ENCODE measurements around the gene WWOX.

The WWOX gene

GRCh38 chr16:79171931-79172705 lies 1072.7 kb downstream of the WWOX start:
- no peak for DNase-seq

DNA sequence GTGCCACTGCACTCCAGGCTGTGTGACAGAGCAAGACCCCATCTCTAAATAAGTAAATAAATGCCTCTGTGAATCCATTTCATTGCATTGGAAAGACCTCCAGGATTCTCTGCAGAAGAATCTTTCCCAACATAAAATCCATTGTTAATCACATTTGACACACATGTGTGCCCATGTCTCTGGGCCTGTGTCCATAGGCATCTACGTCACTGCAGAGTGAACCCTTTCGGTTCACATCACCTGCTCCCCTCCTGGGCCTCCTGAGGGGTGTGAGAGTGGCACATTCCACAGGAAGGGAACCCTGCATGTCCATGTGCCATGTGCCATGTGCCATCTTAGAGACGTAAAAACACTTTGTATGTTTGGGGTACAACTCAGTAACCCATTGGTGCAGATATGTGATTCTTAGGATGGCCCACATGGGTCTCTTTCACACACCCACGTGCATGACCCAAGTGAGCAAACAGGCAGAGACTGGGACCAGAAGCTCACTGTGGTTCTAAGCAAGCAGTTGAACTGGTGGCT lies 1073.6 kb downstream of the WWOX start:
- no peak for DNase-seq

DNA sequence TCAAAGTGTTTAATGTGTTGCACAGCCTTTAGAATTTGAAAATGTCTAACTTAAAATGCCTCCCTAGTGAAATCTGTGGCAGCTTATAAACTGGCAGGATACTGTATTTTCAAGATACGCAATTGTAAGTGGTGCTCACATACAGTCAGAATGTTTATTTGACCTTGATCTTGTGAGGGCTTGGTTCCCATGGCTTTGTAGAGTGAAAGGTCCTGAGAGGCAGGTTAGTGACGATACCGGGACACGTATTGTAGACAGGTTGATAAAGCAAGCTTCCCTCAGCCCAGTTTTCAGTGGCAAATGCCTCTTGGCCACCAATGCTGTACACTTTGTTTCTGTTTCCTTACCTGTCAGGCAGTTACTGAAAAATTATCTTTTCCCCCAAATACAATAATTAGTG lies 1074.5 kb downstream of the WWOX start:
- no peak for DNase-seq

- DNase-seq, result no peak
Observed at GRCh38 chr16:79175286-79176057, 1076.0 kb downstream of the WWOX start.

GRCh38 chr16:79177018-79177417 lies 1077.6 kb downstream of the WWOX start:
- no peak for DNase-seq

DNA sequence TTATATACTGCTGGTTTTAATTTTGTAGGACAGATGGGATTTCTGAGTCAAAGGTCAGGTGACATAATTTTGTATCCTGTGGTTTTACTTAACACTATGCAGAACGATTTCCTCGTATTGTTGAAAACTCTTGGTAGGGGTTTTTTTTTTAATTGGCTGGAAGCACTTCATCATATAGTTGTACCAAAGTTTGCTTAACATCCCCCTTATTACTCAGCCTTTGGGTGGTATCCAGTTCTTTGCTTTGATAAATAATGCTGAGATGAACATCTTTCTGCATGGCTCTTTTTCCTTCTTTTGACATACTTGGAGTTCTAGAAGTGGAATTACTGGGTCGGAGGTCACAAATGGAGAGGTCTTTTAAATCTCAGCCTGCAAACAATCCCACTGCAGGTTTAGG lies 1082.0 kb downstream of the WWOX start:
- no peak for DNase-seq

DNA sequence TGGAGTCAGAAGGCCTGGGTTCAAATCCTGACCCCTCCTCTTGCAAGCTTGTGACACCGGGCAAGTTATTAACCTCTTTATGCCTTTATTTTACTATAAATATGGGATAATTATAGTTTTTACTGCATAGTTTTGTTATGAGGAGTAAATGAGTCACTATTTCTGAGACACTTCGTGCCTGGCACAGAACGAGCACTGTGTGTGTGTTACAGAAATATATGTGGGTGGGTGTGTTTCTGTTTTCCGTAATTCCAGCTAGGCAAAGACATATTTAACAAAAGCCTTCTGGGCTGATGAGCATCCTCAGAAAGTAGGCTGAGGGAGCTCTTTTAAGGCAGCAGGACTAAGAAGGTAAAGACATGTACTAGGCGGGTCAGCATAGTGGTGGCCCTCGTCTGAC lies 1083.2 kb downstream of the WWOX start:
- no peak for DNase-seq

DNA sequence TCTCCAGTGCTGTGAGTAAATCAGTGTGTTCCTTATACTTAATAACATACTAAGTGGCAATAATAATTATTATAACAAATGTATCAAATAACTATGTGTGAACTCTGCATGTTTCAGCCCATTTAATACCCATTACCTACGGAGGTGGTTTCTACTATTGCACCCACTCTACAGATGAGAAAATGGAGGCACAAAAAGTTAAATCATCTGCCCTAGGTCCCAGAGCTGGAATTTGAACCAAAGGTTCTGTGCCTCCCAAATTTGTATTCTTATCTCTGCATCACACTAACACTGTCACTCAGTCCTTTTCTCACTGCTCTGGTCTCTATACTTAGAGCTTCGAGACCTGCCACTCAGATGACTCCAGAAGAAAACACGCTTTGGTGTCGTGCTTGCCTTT lies 1084.1 kb downstream of the WWOX start:
- DNase-seq, result no peak

DNA sequence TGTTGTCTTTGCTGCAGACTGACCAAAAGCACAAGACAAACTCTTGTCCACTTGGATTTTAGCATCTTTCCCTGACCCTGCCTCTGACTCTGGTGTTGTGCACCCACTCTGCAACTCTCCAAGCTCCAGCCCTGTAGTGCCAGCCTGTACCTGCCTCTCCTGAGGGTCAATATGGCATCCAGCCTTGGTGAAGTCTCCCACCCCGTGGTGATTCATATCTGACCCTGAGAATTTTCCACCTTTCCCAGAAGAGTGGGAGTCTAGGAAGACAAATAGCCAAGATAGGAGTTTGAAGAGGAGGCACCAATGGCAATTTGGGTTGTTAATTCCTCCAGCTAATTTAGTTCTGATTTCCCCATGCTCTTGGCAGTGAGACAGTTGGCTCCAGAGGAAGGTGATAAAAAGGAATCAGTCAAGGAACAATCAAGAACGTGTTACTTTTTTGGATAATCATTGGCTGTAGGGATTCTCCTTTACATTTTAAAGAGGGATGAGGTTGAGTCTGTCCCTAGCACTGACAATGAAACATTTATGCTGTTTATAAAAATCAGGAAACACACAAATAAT lies 1085.1 kb downstream of the WWOX start:
- no peak for DNase-seq

DNA sequence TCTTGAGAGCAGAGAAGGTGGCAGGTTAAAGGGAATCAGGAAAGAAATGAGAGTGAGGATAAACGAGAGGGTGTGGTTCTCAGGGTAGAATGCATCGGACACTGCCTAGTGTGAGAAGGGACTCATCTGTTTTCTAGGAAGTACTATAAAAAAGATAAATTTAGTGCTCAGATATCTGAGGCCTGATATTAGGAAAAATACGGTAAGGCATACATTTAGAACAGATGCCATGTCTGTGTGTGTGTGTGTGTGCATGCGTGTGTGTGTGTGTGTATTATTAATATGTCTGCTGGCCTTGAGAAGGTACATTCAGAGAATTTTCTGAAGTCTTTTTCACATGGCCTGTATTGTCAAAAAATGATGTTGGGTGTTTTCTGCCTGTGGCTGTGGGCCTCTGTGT lies 1086.3 kb downstream of the WWOX start:
- DNase-seq, result no peak

- no peak for DNase-seq
Observed at GRCh38 chr16:79186196-79186595, 1086.7 kb downstream of the WWOX start.

DNA sequence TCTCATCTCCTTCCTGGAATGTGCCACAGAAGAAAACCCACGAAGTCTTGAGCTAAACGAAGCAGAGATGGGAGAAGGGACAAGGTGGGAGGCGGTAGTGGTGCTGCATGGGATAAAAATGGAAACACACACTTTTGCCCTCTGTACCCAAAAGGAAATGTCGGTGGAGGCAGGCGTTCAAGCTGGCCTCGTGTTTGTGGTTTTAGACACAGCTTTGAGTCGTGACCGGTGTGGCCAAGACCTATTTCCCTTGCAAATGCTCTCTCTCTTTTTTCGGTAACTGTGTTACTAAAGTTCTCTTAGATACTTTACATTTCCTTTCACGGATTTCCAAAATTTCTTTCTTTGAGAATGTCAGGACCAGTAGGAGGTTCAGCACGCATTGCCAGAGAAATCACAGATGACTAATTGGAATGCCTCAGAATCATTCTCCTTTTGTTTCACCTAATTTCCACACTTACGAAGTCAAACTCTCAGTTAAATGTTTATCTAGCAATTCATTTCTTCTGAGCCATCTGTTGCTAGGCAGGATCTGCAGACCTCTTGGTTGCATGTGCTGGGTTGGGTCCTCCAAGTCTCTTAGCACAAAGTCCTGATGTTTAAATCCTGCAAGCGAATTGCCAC lies 1088.8 kb downstream of the WWOX start:
- no peak for DNase-seq

GRCh38 chr16:79188739-79189122 lies 1089.3 kb downstream of the WWOX start:
- DNase-seq, result no peak

GRCh38 chr16:79190542-79190941 lies 1091.1 kb downstream of the WWOX start:
- no peak for DNase-seq

GRCh38 chr16:79191933-79192332 lies 1092.5 kb downstream of the WWOX start:
- no peak for DNase-seq

DNA sequence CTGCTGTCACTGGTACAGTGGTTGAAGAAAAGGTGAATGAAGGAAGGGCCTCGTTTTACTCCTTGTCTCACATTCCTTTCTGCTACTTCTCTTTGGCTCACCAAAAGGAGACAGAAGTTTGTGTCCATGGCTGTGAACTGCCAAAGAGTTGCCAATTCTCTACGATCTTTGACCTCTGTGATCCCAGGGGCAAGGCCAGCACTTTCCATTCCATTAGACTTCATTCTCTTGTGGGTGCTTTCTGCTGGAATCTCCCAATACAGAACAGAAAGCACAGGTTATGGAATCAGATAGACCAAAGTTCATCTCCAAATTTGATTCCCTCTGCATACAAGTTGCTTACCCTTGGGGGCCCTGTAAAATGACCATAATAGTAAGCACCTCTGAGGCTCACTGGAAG lies 1093.5 kb downstream of the WWOX start:
- DNase-seq, result no peak

DNA sequence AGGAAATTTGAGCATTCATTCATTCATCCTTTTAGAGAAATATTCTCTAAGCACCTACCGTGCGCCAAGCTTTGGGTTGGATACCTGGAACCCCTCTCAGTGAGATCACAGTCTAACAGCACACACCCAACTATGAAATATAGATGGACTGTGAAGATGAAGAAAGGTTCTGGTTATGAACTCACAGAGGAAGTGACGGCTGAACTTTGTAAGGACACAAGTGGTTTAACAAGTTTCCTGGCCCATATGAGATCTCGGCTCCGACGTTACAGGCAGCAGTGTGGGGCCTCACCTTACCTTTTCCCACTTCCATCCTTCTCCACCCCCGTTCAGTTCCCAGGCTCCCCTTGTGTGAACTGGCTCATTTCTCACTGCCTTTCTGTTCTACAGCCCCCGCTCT lies 1094.8 kb downstream of the WWOX start:
- no peak for DNase-seq

DNA sequence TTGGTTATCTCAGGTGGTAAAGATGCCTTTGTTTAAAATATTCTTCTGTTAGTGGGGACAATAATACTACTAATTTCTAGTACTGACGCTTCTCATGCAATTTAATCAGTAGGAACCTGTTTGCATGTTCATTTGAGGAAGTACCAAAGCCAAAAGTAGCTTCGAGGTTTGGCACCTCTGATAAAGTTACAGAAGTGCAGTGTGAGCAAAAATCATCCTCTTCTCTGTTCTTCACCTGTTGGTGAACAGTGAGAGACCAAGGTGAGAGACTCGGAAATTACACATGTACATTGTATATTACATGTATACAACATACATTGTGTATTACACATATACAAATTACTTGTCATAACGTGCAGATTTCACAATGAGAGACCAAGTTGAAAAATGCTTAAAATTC lies 1096.5 kb downstream of the WWOX start:
- no peak for DNase-seq

- no peak for DNase-seq
Observed at GRCh38 chr16:79201436-79201835, 1102.0 kb downstream of the WWOX start.

DNA sequence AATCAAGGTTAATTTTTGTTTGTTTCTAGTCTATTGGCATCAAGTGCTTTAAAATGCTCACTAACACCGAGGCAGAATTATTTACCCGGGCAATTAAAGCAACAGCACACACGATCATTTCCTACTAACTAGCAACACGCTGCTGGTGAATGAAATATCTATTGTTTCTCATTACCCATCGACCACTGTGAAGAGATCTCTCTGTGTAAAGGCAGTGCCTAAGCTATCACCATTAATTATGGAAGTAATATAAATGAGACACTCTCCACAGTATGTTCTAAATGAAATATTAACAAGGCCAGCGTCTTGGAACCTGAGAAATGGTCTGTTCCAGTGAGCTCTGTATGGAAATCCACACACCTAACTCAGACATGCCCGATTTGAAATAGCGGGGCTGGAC lies 1103.5 kb downstream of the WWOX start:
- DNase-seq, result no peak

- no peak for DNase-seq
Observed at GRCh38 chr16:79204486-79204885, 1105.0 kb downstream of the WWOX start.

DNA sequence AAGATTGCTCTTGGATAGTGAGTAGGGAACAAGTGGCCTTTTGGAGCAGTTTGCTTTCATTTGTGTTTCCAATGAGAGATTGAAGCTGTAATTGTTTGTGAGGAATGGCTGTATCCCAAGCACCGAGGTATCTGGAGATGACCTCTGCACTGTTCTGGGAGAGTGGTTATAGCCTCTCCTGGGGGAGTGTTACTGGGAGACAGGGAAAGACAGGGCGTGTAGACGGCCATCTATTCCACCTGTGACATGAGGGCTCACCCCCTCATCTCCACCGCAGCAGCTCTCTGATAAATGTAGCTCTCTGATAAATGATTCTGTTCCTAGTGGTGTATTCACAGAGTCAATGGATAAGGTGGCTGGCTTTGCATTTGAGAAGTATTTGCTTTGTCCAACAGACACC lies 1107.4 kb downstream of the WWOX start:
- DNase-seq, result no peak

DNA sequence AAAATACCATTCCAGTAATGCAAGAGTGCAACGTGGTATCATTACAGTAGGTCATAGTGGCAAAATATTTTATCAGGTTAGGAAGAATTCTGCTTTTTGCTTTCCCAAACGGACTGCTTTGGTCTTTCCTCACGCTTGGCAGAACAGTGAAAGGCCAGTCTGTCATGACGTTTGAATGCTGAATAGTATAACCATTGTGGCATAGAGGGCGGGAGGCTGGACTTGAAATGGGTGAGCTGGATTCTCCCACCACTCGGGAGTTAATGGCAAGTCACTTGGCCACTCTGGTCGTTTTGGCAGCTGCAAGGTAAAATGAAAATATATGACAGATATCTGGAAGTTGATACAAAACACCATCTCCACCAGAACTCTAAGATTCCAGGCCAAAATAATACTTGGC lies 1109.9 kb downstream of the WWOX start:
- DNase-seq, result no peak

GRCh38 chr16:79210607-79211006 lies 1111.2 kb downstream of the WWOX start:
- DNase-seq, result no peak
